ENCODE measurements around the gene SMAP2.

GRCh38 chr1:40381268-40382107 is 8.0 kb downstream of the SMAP2 start:
- TF ChIP-seq JUN (IDR thresholded peaks at IDR 0.05; ENCODE audit: borderline replicate concordance, insufficient read depth, insufficient read length, low read depth) (no peak), POLR2A (IDR thresholded peaks at IDR 0.05; ENCODE audit: low read depth, low read length) (no peak), CTCF (IDR thresholded peaks at IDR 0.05; ENCODE audit: extremely low read depth in 1 of 2, insufficient read depth in 1 of 2, low read depth in 1 of 2, low read length in 2 of 2) (no peak), FOS (IDR thresholded peaks at IDR 0.05; ENCODE audit: borderline replicate concordance, insufficient read depth, low read length) (no peak)
